Measurements from ENCODE around the gene FBXW11.

- TF ChIP-seq CTCF (IDR thresholded peaks at IDR 0.05), result no peak
- TF ChIP-seq ZFX (IDR thresholded peaks at IDR 0.05; ENCODE audit: borderline replicate concordance), result no peak
Observed at GRCh38 chr5:172007175-172008110, 1.0 kb upstream of the FBXW11 start.
